ENCODE data around the gene MRTFA. TPM values are rescaled to one million over a fixed set of nuclear protein-coding genes. Genes with fewer than 3 reads are reported as not detected.

The MRTFA gene
- total RNA-seq, 4 donors from 2014 or later = 36.3 to 98.2 (median 78.1) TPM

GRCh38 chr22:40407831-40408717, 228.4 kb downstream of the MRTFA start:
- no peaks in the 10 kb centered on the region for H3K27me3 ChIP-seq
- peaks cover 0 to 79% (median 0%) of the 10 kb centered on the region in 3 donors for H3K36me3 ChIP-seq
- H3K4me3 ChIP-seq = no peak overlapping the region
- no peak overlapping the region for H3K27ac ChIP-seq
- H3K9me3 ChIP-seq = no peaks in the 10 kb centered on the region
- no peak for DNase-seq
- TF ChIP-seq CTCF (IDR thresholded peaks at IDR 0.05) = no peak
- no peak for TF ChIP-seq POLR2A (IDR thresholded peaks at IDR 0.05)
- H3K4me1 ChIP-seq = no peaks in the 10 kb centered on the region

GRCh38 chr22:40407021-40407761, 229.3 kb downstream of the MRTFA start:
- H3K4me3 ChIP-seq = no peak overlapping the region
- TF ChIP-seq CTCF (IDR thresholded peaks at IDR 0.05) (no peak), POLR2A (IDR thresholded peaks at IDR 0.05) (no peak)
- no peaks in the 10 kb centered on the region for H3K4me1 ChIP-seq
- peaks cover 0 to 79% (median 0%) of the 10 kb centered on the region in 3 donors for H3K36me3 ChIP-seq
- no peak for DNase-seq
- no peaks in the 10 kb centered on the region for H3K9me3 ChIP-seq
- H3K27ac ChIP-seq = no peak overlapping the region
- no peaks in the 10 kb centered on the region for H3K27me3 ChIP-seq

- Histone ChIP-seq H3K9me3 (no peaks in the 10 kb centered on the region), H3K4me1 (no peaks in the 10 kb centered on the region), H3K27me3 (no peaks in the 10 kb centered on the region), H3K36me3 (peaks cover 0 to 83% (median 0%) of the 10 kb centered on the region in 3 donors), H3K4me3 (no peak overlapping the region), H3K27ac (no peak overlapping the region)
- DNase-seq = no peak
- no peak for TF ChIP-seq POLR2A (IDR thresholded peaks at IDR 0.05)
- no peak for TF ChIP-seq CTCF (IDR thresholded peaks at IDR 0.05)
Measured at GRCh38 chr22:40406063-40406890, 230.2 kb downstream of the MRTFA start.

GRCh38 chr22:40405178-40406062, 231.1 kb downstream of the MRTFA start:
- Histone ChIP-seq H3K27ac (no peak overlapping the region), H3K9me3 (no peaks in the 10 kb centered on the region), H3K27me3 (no peaks in the 10 kb centered on the region), H3K36me3 (peaks cover 0 to 82% (median 0%) of the 10 kb centered on the region in 3 donors), H3K4me1 (peaks cover 0 to 5% (median 1%) of the 10 kb centered on the region in 4 donors), H3K4me3 (no peak overlapping the region)
- TF ChIP-seq POLR2A (IDR thresholded peaks at IDR 0.05) (no peak), CTCF (IDR thresholded peaks at IDR 0.05) (no peak)
- no peak for DNase-seq
